ENCODE measurements around the gene TMEM37. TPM values are rescaled to one million over a fixed set of nuclear protein-coding genes. Genes with fewer than 3 reads are reported as not detected.
A peak's percentile ranks its signal among the peaks of the same experiment; 100 is the strongest.

The TMEM37 gene
- total RNA-seq, 1 experiment from 2014 or later, result 9.6 TPM

GRCh38 chr2:119476301-119477112 lies 44.9 kb downstream of the TMEM37 start (continued):
- no peak for TF ChIP-seq ZBTB43 (CRISPR knock-in tag; IDR thresholded peaks at IDR 0.05)
- 0 out of 2 replicates have a peak, but pooled peaks have one; percentile 24 for TF ChIP-seq ZBTB21 (CRISPR knock-in tag; IDR thresholded peaks at IDR 0.05; ENCODE audit: borderline replicate concordance)
- no peak for TF ChIP-seq NFATC4 (CRISPR knock-in tag; IDR thresholded peaks at IDR 0.05)
- no peak for TF ChIP-seq RELA (CRISPR knock-in tag; IDR thresholded peaks at IDR 0.05; ENCODE audit: borderline replicate concordance)
- TF ChIP-seq FOXK1 (CRISPR knock-in tag; IDR thresholded peaks at IDR 0.05), result no peak
- no peak for TF ChIP-seq ZNF232 (CRISPR knock-in tag; IDR thresholded peaks at IDR 0.05)
- no peak; the same call in 1 of the 2 replicates for TF ChIP-seq CBFB (CRISPR knock-in tag; IDR thresholded peaks at IDR 0.05; ENCODE audit: low read depth)
- no peak for TF ChIP-seq ATF3 (CRISPR knock-in tag; conservative IDR thresholded peaks at IDR 0.05)
- TF ChIP-seq PRDM15 (CRISPR knock-in tag; IDR thresholded peaks at IDR 0.05), result no peak
- no peak for TF ChIP-seq CREM (CRISPR knock-in tag; IDR thresholded peaks at IDR 0.05)
- TF ChIP-seq ZNF219 (CRISPR knock-in tag; IDR thresholded peaks at IDR 0.05; ENCODE audit: borderline replicate concordance), result no peak
- no peak for TF ChIP-seq NFE2L1 (CRISPR knock-in tag; IDR thresholded peaks at IDR 0.05)
- TF ChIP-seq CTCF (IDR thresholded peaks at IDR 0.05), result peak; percentile 99
- TF ChIP-seq MXD4 (CRISPR knock-in tag; IDR thresholded peaks at IDR 0.05; ENCODE audit: borderline replicate concordance), result no peak
- no peak for TF ChIP-seq AR (CRISPR knock-in tag; IDR thresholded peaks at IDR 0.05)
- no peak for TF ChIP-seq GTF2I (CRISPR knock-in tag; conservative IDR thresholded peaks at IDR 0.05)
- no peak for TF ChIP-seq MYBL2 (CRISPR knock-in tag; IDR thresholded peaks at IDR 0.05)
- no peak for TF ChIP-seq ERG (CRISPR knock-in tag; IDR thresholded peaks at IDR 0.05)
- no peak for TF ChIP-seq IRF2 (CRISPR knock-in tag; IDR thresholded peaks at IDR 0.05; ENCODE audit: borderline replicate concordance, low read depth)
- no peak for TF ChIP-seq ELF4 (CRISPR knock-in tag; IDR thresholded peaks at IDR 0.05; ENCODE audit: low read depth)
- no peak for TF ChIP-seq STAT6 (CRISPR knock-in tag; conservative IDR thresholded peaks at IDR 0.05; ENCODE audit: low read depth)
- no peak for TF ChIP-seq FOXJ3 (CRISPR knock-in tag; IDR thresholded peaks at IDR 0.05; ENCODE audit: borderline replicate concordance)
- TF ChIP-seq USF1 (CRISPR knock-in tag; IDR thresholded peaks at IDR 0.05), result no peak
- TF ChIP-seq ZNF423 (CRISPR knock-in tag; IDR thresholded peaks at IDR 0.05), result no peak

All from WTC11 (cell line).